Mucosa of rectum (tissue), 2 donors: ENCODE results near the gene RPTOR.
A peak's percentile ranks its signal among the peaks of the same experiment; 100 is the strongest.

ENCODE experiments used
- H3K27ac ChIP-seq, 2 donors: one replicate each; pipeline ENCODE4 v1.7.0; 2013; ENCODE audit warnings: inconsistent platforms in 2 of 2, low read depth in 2 of 2, low read length in 2 of 2
- H3K27me3 ChIP-seq, 2 donors: one replicate each; pipeline ENCODE4 v1.7.0; 2013; ENCODE audit warnings: low read length in 2 of 2; ENCODE audit not compliant: control insufficient read depth in 2 of 2, insufficient read depth in 2 of 2
- H3K36me3 ChIP-seq, 2 donors: one replicate each; pipeline ENCODE4 v1.7.0; 2013; ENCODE audit warnings: low read length in 2 of 2; ENCODE audit not compliant: control insufficient read depth in 2 of 2, insufficient read depth in 2 of 2
- H3K4me1 ChIP-seq, 2 donors: one replicate each; pipeline ENCODE4 v1.7.0; 2013; ENCODE audit warnings: low read length in 2 of 2, mild to moderate bottlenecking in 1 of 2; ENCODE audit not compliant: control insufficient read depth in 2 of 2, insufficient read depth in 2 of 2
- H3K4me3 ChIP-seq, 2 donors: one replicate each; pipeline ENCODE4 v1.7.0; 2013; ENCODE audit warnings: low read length in 2 of 2
- H3K9ac ChIP-seq, 2 donors: one replicate each; pipeline ENCODE4 v1.7.0; 2013; ENCODE audit warnings: low read length in 2 of 2, low read depth in 1 of 2, mild to moderate bottlenecking in 1 of 2
- H3K9me3 ChIP-seq, 2 donors: one replicate each; pipeline ENCODE4 v1.7.0; 2013; ENCODE audit warnings: low read length in 2 of 2; ENCODE audit not compliant: control insufficient read depth in 2 of 2
- donor health status: healthy.
- donor health status: Normal muscosa, but diverticular disease.

Gene RPTOR

GRCh38 chr17:80856863-80857755 is 312.5 kb downstream of the RPTOR start:
- Histone ChIP-seq H3K27ac (no peak overlapping the region), H3K9me3 (no peaks in the 10 kb centered on the region), H3K4me3 (no peak overlapping the region), H3K4me1 (peaks cover 0 to 3% of the 10 kb centered on the region in 2 donors), H3K36me3 (no peaks in the 10 kb centered on the region), H3K9ac (no peak overlapping the region), H3K27me3 (no peaks in the 10 kb centered on the region)

DNA sequence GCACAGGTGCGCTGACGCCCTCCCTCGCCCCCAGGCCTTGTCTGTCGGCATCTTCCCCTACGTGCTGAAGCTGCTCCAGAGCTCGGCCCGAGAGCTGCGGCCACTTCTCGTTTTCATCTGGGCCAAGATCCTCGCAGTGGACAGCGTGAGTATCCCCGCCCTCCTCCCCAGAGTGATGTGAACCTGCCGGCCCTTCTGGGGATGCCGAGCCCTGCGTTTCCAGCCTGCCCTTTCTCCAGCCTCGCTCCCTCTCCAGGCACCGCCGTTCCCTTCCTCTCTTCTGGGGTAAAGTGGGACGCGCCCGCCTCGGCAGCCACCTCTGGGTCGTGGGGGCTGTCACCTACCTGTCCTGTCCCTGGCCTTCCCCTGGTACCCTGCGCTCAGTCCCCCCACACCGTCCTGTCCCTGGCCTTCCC is 313.1 kb downstream of the RPTOR start:
- no peak overlapping the region for H3K27ac ChIP-seq
- no peaks in the 10 kb centered on the region for H3K9me3 ChIP-seq
- no peaks in the 10 kb centered on the region for H3K36me3 ChIP-seq
- peaks cover 0 to 3% of the 10 kb centered on the region in 2 donors for H3K4me1 ChIP-seq
- no peak overlapping the region for H3K4me3 ChIP-seq
- H3K9ac ChIP-seq, result no peak overlapping the region
- no peaks in the 10 kb centered on the region for H3K27me3 ChIP-seq

- Histone ChIP-seq H3K27me3 (no peaks in the 10 kb centered on the region), H3K27ac (no peak overlapping the region), H3K4me3 (no peak overlapping the region), H3K36me3 (peaks cover 0 to 3% of the 10 kb centered on the region in 2 donors), H3K9ac (no peak overlapping the region), H3K9me3 (no peaks in the 10 kb centered on the region), H3K4me1 (peaks cover 0 to 3% of the 10 kb centered on the region in 2 donors)
Observed at GRCh38 chr17:80858301-80859001, 313.8 kb downstream of the RPTOR start.

GRCh38 chr17:80859002-80859941 is 314.6 kb downstream of the RPTOR start:
- no peaks in the 10 kb centered on the region for H3K9me3 ChIP-seq
- H3K27me3 ChIP-seq, result no peaks in the 10 kb centered on the region
- H3K4me3 ChIP-seq, result no peak overlapping the region
- no peak overlapping the region for H3K9ac ChIP-seq
- H3K4me1 ChIP-seq, result peaks cover 0 to 3% of the 10 kb centered on the region in 2 donors
- peaks cover 0 to 3% of the 10 kb centered on the region in 2 donors for H3K36me3 ChIP-seq
- no peak overlapping the region for H3K27ac ChIP-seq

DNA sequence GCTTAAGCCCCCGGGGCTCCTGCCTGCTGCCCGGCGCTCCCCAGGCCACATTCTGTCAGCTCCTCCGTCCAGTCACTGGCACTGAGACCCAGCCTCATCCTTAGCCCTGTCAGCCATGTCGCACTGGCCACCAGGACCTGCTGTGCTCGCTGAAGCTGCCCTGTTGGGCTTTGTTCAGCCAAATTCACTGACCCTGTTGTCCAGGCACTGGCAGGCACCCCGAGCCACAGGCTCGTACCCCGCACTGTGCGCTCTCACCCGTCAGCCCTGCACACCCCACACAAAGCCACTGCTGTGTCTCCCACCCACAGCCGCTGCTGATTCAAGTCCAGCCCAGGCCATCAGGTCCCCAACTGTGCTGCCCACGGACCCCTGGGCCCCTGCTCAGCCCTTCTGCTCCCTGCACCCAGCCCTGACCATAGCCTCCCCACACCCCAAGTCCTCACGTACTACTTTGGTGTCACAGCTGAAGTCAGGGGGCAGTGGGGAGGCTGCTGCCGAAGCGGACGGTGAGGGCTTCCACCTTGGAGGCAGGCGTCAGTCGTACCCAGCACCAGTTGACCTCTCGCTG is 315.5 kb downstream of the RPTOR start:
- H3K36me3 ChIP-seq, result peaks cover 0 to 3% of the 10 kb centered on the region in 2 donors
- H3K4me1 ChIP-seq, result peaks cover 0 to 3% of the 10 kb centered on the region in 2 donors
- H3K27me3 ChIP-seq, result no peaks in the 10 kb centered on the region
- H3K9me3 ChIP-seq, result no peaks in the 10 kb centered on the region
- H3K27ac ChIP-seq, result no peak overlapping the region
- H3K4me3 ChIP-seq, result no peak overlapping the region
- H3K9ac ChIP-seq, result no peak overlapping the region

GRCh38 chr17:80860703-80861417 is 316.2 kb downstream of the RPTOR start:
- H3K9ac ChIP-seq, result no peak overlapping the region
- no peaks in the 10 kb centered on the region for H3K9me3 ChIP-seq
- H3K36me3 ChIP-seq, result peaks cover 0 to 3% of the 10 kb centered on the region in 2 donors
- peak overlapping the region in 1 of 2 donors; percentile 11 for H3K27ac ChIP-seq
- H3K4me3 ChIP-seq, result no peak overlapping the region
- peaks cover 0 to 3% of the 10 kb centered on the region in 2 donors for H3K4me1 ChIP-seq
- no peaks in the 10 kb centered on the region for H3K27me3 ChIP-seq

GRCh38 chr17:80861418-80861815 is 316.8 kb downstream of the RPTOR start:
- H3K27ac ChIP-seq, result peak overlapping the region in 1 of 2 donors; percentile 11
- H3K9ac ChIP-seq, result no peak overlapping the region
- peaks cover 0 to 3% of the 10 kb centered on the region in 2 donors for H3K36me3 ChIP-seq
- H3K9me3 ChIP-seq, result no peaks in the 10 kb centered on the region
- H3K27me3 ChIP-seq, result no peaks in the 10 kb centered on the region
- peaks cover 0 to 3% of the 10 kb centered on the region in 2 donors for H3K4me1 ChIP-seq
- no peak overlapping the region for H3K4me3 ChIP-seq

DNA sequence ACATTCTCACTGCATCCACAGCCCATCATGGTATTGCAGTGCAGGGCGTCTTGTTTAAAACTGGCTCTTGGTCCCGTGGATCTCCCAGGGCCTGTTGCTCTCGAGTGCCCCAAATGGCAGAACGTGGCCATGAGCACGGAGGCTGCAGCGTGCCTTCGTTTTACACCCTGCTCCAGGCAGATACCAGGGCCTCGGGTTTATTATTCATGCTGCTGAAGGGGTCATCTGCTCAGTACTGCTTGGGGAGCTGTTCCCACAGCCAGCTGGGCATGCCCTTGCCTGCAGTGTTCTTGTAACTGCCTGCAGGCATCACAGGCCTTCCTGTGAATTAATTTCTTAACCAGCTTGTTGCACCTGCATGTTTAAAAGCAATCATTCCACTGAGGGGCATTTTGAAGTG is 317.3 kb downstream of the RPTOR start:
- Histone ChIP-seq H3K4me1 (peaks cover 0 to 3% of the 10 kb centered on the region in 2 donors), H3K27me3 (no peaks in the 10 kb centered on the region), H3K4me3 (no peak overlapping the region), H3K36me3 (peaks cover 0 to 3% of the 10 kb centered on the region in 2 donors), H3K9ac (no peak overlapping the region), H3K9me3 (no peaks in the 10 kb centered on the region), H3K27ac (peak overlapping the region in 1 of 2 donors; percentile 11)

DNA sequence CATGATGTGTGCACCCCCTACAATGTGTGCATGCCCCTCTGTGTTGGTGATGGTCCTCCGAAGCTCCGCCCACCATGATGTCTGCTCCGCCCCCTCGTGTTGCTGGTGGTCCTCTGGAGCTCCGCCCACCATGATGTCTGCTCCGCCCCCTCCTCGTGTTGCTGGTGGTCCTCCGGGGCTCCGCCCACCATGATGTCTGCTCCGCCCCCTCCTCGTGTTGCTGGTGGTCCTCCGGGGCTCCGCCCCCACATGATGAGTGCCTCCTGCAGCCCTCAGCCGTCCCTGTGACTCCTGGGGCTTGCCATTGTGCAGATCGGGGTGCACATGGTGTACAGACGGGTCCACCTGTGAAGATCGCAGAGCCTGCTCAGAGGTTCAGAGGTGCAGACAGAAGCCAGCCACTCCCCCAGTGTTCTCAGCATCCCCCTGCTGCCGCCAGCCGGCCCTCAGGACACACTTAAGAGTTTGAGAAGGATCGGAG is 317.9 kb downstream of the RPTOR start:
- no peak overlapping the region for H3K27ac ChIP-seq
- H3K36me3 ChIP-seq, result peaks cover 0 to 3% of the 10 kb centered on the region in 2 donors
- H3K4me3 ChIP-seq, result no peak overlapping the region
- no peak overlapping the region for H3K9ac ChIP-seq
- peaks cover 0 to 3% of the 10 kb centered on the region in 2 donors for H3K4me1 ChIP-seq
- H3K9me3 ChIP-seq, result no peaks in the 10 kb centered on the region
- H3K27me3 ChIP-seq, result no peaks in the 10 kb centered on the region
